GM12878 (cell line): ENCODE data around the gene PREX1. TPM values are rescaled to one million over a fixed set of nuclear protein-coding genes. Genes with fewer than 3 reads are reported as not detected.

Experiments used
- ATF7 ChIP-seq: fragments of 450-650 bp; IDR thresholded peaks from 2 replicates; pipeline ENCODE4 v1.6.1; 2016; ENCODE audit warnings: low read depth, mild to moderate bottlenecking
- IRF5 ChIP-seq: fragments of 450-650 bp; IDR thresholded peaks from 2 replicates; pipeline ENCODE4 v1.6.1; 2017; ENCODE audit warnings: borderline replicate concordance
- NRF1 ChIP-seq: conservative IDR thresholded peaks from 2 replicates; pipeline ENCODE4 v1.6.1; 2011; ENCODE audit warnings: mild to moderate bottlenecking, low read depth, low read length, improper control_type of control experiment
- POLR2AphosphoS5 ChIP-seq: IDR thresholded peaks from 2 replicates; pipeline ENCODE4 v1.6.1; 2011; ENCODE audit warnings: mild to moderate bottlenecking, low read length, inconsistent platforms
- RB1 ChIP-seq: fragments of 450-650 bp; formaldehyde crosslinking; IDR thresholded peaks from 2 replicates; pipeline ENCODE4 v1.6.1; 2017; ENCODE audit warnings: mild to moderate bottlenecking, borderline replicate concordance
- TARDBP ChIP-seq: IDR thresholded peaks from 2 replicates; pipeline ENCODE4 v1.6.1; 2016; ENCODE audit warnings: borderline replicate concordance
- ZNF592 ChIP-seq: fragments of 450-650 bp; IDR thresholded peaks from 2 replicates; pipeline ENCODE4 v1.6.1; 2017; ENCODE audit warnings: mild to moderate bottlenecking, moderate library complexity
- ZZZ3 ChIP-seq: IDR thresholded peaks from 2 replicates; pipeline ENCODE4 v1.6.1; 2011; ENCODE audit warnings: low read depth; ENCODE audit not compliant: control insufficient read depth, insufficient read length
- polyA plus RNA-seq, 11 experiments: library from polyadenylated mRNA; depleted of rRNA in 4 of 11; unstranded in 6 of 11; stranded (reverse) in 5 of 11; fragments of >200 nt; fragmentation: Nextera tagmentation in 4 of 11; fragmentation: Illumina TruSeq in 1 of 11; extraction: Ambion mirVana in 4 of 11; extraction: Trizol in 1 of 11; gene quantifications; 1 replicate in 1 of 11; 2 replicates in 10 of 11; pipeline versions ENCODE4 v1.2.1 to v1.2.3, GENCODE V29; 2011 to 2016; ENCODE audit warnings: inconsistent platforms in 2 of 11, missing spikeins in 2 of 11, low read depth in 1 of 11
- total RNA-seq, 4 experiments: library from RNA; depleted of rRNA in 3 of 4; stranded (reverse); fragments of >200 nt in 3 of 4; fragmentation: Illumina TruSeq in 1 of 4; extraction: Trizol in 1 of 4; gene quantifications; 2 replicates each; pipeline versions ENCODE4 v1.2.1 to v1.2.3, GENCODE V29; 2013 to 2021

Gene PREX1
- total and polyA plus RNA-seq, 10 of the 15 experiments (the other 5 are each of a cell fraction or from before 2014, with no cell fraction given): 2.6 to 114 (median 38.9) TPM

DNA sequence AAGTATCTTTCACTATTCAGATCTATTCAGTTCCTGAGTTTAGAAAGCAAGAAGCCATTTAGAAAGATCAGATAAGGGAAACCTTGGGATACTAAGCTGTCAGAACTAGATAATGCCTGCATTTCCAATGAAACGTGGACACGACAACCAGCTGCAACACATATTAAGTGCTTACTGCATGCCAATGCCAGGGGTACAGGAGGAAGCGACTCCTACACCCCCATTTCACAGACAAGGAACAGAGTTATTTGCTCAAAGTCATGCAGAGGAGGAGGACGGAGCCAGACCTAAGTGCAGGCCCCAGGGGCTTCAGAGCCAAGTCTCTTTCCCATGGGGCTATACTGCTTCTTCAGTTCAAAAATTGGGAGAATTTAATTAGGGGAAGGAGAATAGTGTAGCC is 62.4 kb downstream of the PREX1 start (continued):
- TF ChIP-seq TARDBP (no peak), POLR2AphosphoS5 (no peak), ZNF592 (no peak), IRF5 (no peak), ATF7 (no peak), ZZZ3 (no peak), RB1 (no peak), NRF1 (no peak)
